CD14-positive monocyte (primary cell): Measurements from ENCODE around the gene USP24. TPM values are rescaled to one million over a fixed set of nuclear protein-coding genes. Genes with fewer than 3 reads are reported as not detected.

Source experiments
- DNase-seq, 3 donors: peaks; one replicate each; pipeline ENCODE4 v3.0.0-alpha.2; 2011 to 2022
- H2AFZ ChIP-seq: 2 replicates; pipeline ENCODE4 v1.6.0; 2012; ENCODE audit warnings: mild to moderate bottlenecking, low read depth, low read length, inconsistent platforms; ENCODE audit not compliant: insufficient read depth, poor library complexity, severe bottlenecking
- H3K27ac ChIP-seq, 2 donors: 1 replicate in 1 of 2; 2 replicates in 1 of 2; pipeline ENCODE4 v1.5.1; 2012 to 2013; ENCODE audit warnings: low read length in 2 of 2, control low read depth in 1 of 2, inconsistent platforms in 1 of 2, low read depth in 1 of 2, mild to moderate bottlenecking in 1 of 2
- H3K27me3 ChIP-seq, 2 donors: one replicate each; pipeline versions ENCODE4 v1.6.0 to v1.6.1; 2011 to 2013; ENCODE audit warnings: low read length in 2 of 2; ENCODE audit not compliant: control insufficient read depth in 2 of 2, insufficient read depth in 2 of 2
- H3K36me3 ChIP-seq, 2 donors: replicated peaks in 1 of 2; 1 replicate in 1 of 2; 2 replicates in 1 of 2; pipeline versions ENCODE4 v1.5.1 to v1.6.1; 2012 to 2013; ENCODE audit warnings: low read length in 2 of 2, control low read depth in 1 of 2, inconsistent platforms in 1 of 2, mild to moderate bottlenecking in 1 of 2; ENCODE audit not compliant: insufficient read depth in 2 of 2, control insufficient read depth in 1 of 2
- H3K4me1 ChIP-seq, 2 donors: 1 replicate in 1 of 2; 2 replicates in 1 of 2; pipeline versions ENCODE4 v1.5.1 to v1.6.1; 2012 to 2013; ENCODE audit warnings: low read length in 2 of 2, control low read depth in 1 of 2, inconsistent platforms in 1 of 2, mild to moderate bottlenecking in 1 of 2, moderate library complexity in 1 of 2; ENCODE audit not compliant: insufficient read depth in 2 of 2, control insufficient read depth in 1 of 2
- H3K4me2 ChIP-seq: replicated peaks from 2 replicates; pipeline ENCODE3; 2012; ENCODE audit warnings: low read length, moderate library complexity, mild to moderate bottlenecking; ENCODE audit not compliant: poor library complexity, severe bottlenecking; ENCODE audit errors: extremely low read depth
- H3K4me3 ChIP-seq, 3 experiments: fragments of 200-600 bp in 1 of 3; sonication (generic) in 1 of 3; replicated peaks in 1 of 3; 1 replicate in 2 of 3; 2 replicates in 1 of 3; pipeline ENCODE4 v1.5.1; 2011 to 2013; ENCODE audit warnings: low read length in 3 of 3, mild to moderate bottlenecking in 3 of 3, control low read depth in 2 of 3, low read depth in 2 of 3, inconsistent platforms in 1 of 3, moderate library complexity in 1 of 3
- H3K79me2 ChIP-seq: 2 replicates; pipeline ENCODE4 v1.6.0; 2012; ENCODE audit warnings: mild to moderate bottlenecking, control low read depth, inconsistent platforms, low read length, moderate library complexity; ENCODE audit not compliant: insufficient read depth
- H3K9ac ChIP-seq: 2 replicates; pipeline ENCODE4 v1.6.0; 2017; ENCODE audit warnings: low read length, mild to moderate bottlenecking; ENCODE audit not compliant: insufficient read depth, poor library complexity, severe bottlenecking
- H3K9me3 ChIP-seq, 2 donors: replicated peaks in 1 of 2; 1 replicate in 1 of 2; 2 replicates in 1 of 2; pipeline versions ENCODE4 v1.5.1 to v1.6.1; 2012 to 2013; ENCODE audit warnings: low read length in 2 of 2, control low read depth in 1 of 2; ENCODE audit not compliant: control insufficient read depth in 1 of 2, insufficient read depth in 1 of 2
- H4K20me1 ChIP-seq: 2 replicates; pipeline ENCODE4 v1.6.0; 2012; ENCODE audit warnings: mild to moderate bottlenecking, low read length, control low read depth, moderate library complexity; ENCODE audit not compliant: insufficient read depth
- H3K27ac Mint-ChIP-seq, 7 donors: one replicate each; pipeline ENCODE4 v1.8.0; 2020; ENCODE audit warnings: mild to moderate bottlenecking in 7 of 7, mixed read lengths in 7 of 7, moderate library complexity in 6 of 7, inconsistent platforms in 2 of 7
- H3K27me3 Mint-ChIP-seq, 3 donors: one replicate each; pipeline ENCODE4 v1.8.0; 2021 to 2022; ENCODE audit warnings: low read depth in 3 of 3, mild to moderate bottlenecking in 3 of 3, mixed read lengths in 3 of 3, moderate library complexity in 3 of 3, inconsistent platforms in 1 of 3
- H3K36me3 Mint-ChIP-seq, 2 donors: one replicate each; pipeline ENCODE4 v1.8.0; 2020; ENCODE audit warnings: mixed read lengths in 2 of 2, inconsistent platforms in 1 of 2, mild to moderate bottlenecking in 1 of 2
- H3K4me1 Mint-ChIP-seq: one replicate; pipeline ENCODE4 v1.8.0; 2020; ENCODE audit warnings: mild to moderate bottlenecking, mixed read lengths
- H3K4me3 Mint-ChIP-seq, 2 donors: one replicate each; pipeline ENCODE4 v1.8.0; 2020; ENCODE audit warnings: mild to moderate bottlenecking in 2 of 2, mixed read lengths in 2 of 2, moderate library complexity in 1 of 2
- H3K9me3 Mint-ChIP-seq, 7 donors: one replicate each; pipeline ENCODE4 v1.8.0; 2020 to 2022; ENCODE audit warnings: mixed read lengths in 7 of 7, mild to moderate bottlenecking in 6 of 7, moderate library complexity in 6 of 7, inconsistent platforms in 2 of 7
- whole genome bisulfite sequencing: methylation state at CpG from one replicate; pipeline ENCODE4 v1.1.5; 2013; ENCODE audit warnings: missing lambda C conversion rate; ENCODE audit not compliant: insufficient coverage; 5-methylcytosine and 5-hydroxymethylcytosine counted together
- intact Hi-C, 2 donors: fragments of 100-400 bp; cut with micrococcal nuclease; formaldehyde crosslinking; loops; one replicate each; pipeline versions ENCODE4 v1.15.0 to v1.15.1; 2023
- polyA plus RNA-seq, 3 donors: library from polyadenylated mRNA; depleted of rRNA in 1 of 3; unstranded in 2 of 3; stranded (reverse) in 1 of 3; fragments of 300-500 nt in 2 of 3; fragments of >200 nt in 1 of 3; fragmentation: Illumina TruSeq in 2 of 3; gene quantifications; 1 replicate in 2 of 3; 2 replicates in 1 of 3; pipeline ENCODE4 v1.2.3, GENCODE V29; 2012 to 2021
- TF ChIP-seq, protein P1 (sequence below): fragments of 200-600 bp; IDR thresholded peaks from one replicate; pipeline ENCODE4 v1.8.0; 2022; ENCODE audit warnings: antibody characterized with exemption, mild to moderate bottlenecking

USP24 gene
- polyA plus RNA-seq, 3 donors, result 1.1 to 14.2 (median 2.1) TPM

DNA sequence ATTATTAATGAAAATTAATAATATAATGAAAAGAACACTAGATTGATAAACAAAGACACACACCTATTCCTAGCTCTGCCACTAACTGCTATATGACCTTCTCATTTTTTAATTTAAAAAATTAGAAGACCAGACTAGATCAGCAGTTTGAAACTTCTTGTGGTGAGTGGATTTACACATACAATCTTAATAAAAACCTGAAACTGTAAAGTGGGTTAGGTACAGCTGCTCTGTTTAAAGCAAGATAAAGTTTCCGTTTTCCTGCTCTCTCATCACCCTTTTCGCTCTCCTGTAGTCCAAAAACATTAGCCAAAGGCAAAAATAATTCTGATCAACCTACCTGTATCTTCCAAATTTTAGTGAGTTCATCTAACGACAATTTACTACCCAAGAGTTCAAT lies 58.6 kb downstream of the USP24 start:
- DNase-seq, result no peak
- WGBS, result no CpG with 5 or more reads among the region's 3 CpGs
- TF ChIP-seq, protein P1, sequence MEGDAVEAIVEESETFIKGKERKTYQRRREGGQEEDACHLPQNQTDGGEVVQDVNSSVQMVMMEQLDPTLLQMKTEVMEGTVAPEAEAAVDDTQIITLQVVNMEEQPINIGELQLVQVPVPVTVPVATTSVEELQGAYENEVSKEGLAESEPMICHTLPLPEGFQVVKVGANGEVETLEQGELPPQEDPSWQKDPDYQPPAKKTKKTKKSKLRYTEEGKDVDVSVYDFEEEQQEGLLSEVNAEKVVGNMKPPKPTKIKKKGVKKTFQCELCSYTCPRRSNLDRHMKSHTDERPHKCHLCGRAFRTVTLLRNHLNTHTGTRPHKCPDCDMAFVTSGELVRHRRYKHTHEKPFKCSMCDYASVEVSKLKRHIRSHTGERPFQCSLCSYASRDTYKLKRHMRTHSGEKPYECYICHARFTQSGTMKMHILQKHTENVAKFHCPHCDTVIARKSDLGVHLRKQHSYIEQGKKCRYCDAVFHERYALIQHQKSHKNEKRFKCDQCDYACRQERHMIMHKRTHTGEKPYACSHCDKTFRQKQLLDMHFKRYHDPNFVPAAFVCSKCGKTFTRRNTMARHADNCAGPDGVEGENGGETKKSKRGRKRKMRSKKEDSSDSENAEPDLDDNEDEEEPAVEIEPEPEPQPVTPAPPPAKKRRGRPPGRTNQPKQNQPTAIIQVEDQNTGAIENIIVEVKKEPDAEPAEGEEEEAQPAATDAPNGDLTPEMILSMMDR, result no peak
- no peak overlapping the region for H3K4me3 ChIP-seq
- no peaks in the 10 kb centered on the region for H3K79me2 ChIP-seq
- H3K9ac ChIP-seq, result no peak overlapping the region
- no peaks in the 10 kb centered on the region for H3K9me3 Mint-ChIP-seq
- intact Hi-C loops, result no loop called here
- H3K9me3 ChIP-seq, result no peaks in the 10 kb centered on the region
- peaks cover 62 to 67% of the 10 kb centered on the region in 2 donors for H3K36me3 Mint-ChIP-seq
- H3K27ac ChIP-seq, result no peak overlapping the region
- H3K4me3 Mint-ChIP-seq, result no peak overlapping the region
- no peaks in the 10 kb centered on the region for H3K27me3 ChIP-seq
- peaks cover 9% of the 10 kb centered on the region for H4K20me1 ChIP-seq
- H2AFZ ChIP-seq, result no peak overlapping the region
- H3K4me1 Mint-ChIP-seq, result peaks cover 13% of the 10 kb centered on the region
- peaks cover 67 to 96% of the 10 kb centered on the region in 2 donors for H3K36me3 ChIP-seq
- H3K27me3 Mint-ChIP-seq, result no peaks in the 10 kb centered on the region
- no peak overlapping the region for H3K27ac Mint-ChIP-seq
- peaks cover 6% of the 10 kb centered on the region in 2 donors for H3K4me1 ChIP-seq
- no peak overlapping the region for H3K4me2 ChIP-seq

DNA sequence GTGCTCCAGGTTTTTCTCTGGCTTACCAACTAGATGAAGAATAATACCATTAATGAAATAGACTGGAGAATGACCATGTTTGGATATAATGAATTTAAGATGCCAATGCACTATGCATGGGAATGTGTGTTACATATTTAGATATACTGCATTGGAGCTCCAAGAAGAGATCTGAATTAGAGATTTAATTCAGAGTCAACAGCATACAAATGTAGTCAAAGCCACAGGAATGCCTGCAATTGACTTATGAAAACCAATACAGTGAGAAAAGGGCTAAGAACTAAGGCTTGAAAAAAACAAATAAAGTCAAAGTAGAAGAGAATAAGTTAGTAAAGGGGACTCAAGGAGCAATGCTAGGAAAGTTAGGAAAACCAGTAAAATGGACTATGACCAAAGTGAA lies 59.1 kb downstream of the USP24 start:
- intact Hi-C loops, result no loop called here
- Histone ChIP-seq H2AFZ (no peak overlapping the region), H3K9me3 (no peaks in the 10 kb centered on the region), H3K9ac (no peak overlapping the region), H3K36me3 (peaks cover 63 to 91% of the 10 kb centered on the region in 2 donors), H3K79me2 (no peaks in the 10 kb centered on the region), H3K4me3 (no peak overlapping the region), H3K4me2 (no peak overlapping the region), H3K27ac (peak overlapping the region in 1 of 2 donors; percentile 21), H4K20me1 (peaks cover 9% of the 10 kb centered on the region), H3K4me1 (peaks cover 11 to 12% of the 10 kb centered on the region in 2 donors), H3K27me3 (no peaks in the 10 kb centered on the region)
- Mint-ChIP-seq H3K36me3 (peaks cover 61 to 62% of the 10 kb centered on the region in 2 donors), H3K27ac (peak overlapping the region in 2 of 7 donors; percentile 7 to 50), H3K27me3 (no peaks in the 10 kb centered on the region), H3K4me3 (no peak overlapping the region), H3K4me1 (peaks cover 18% of the 10 kb centered on the region), H3K9me3 (no peaks in the 10 kb centered on the region)
- TF ChIP-seq, protein P1, result no peak
- DNase-seq, result no peak
